Stomach smooth muscle (tissue), 2 donors: ENCODE data around the gene GRIK4.

ENCODE experiments used
- H3K27ac ChIP-seq: one replicate; pipeline ENCODE4 v1.7.0; 2013; ENCODE audit warnings: mild to moderate bottlenecking, low read length, inconsistent platforms
- H3K27me3 ChIP-seq, 2 donors: one replicate each; pipeline ENCODE4 v1.7.0; 2013; ENCODE audit warnings: low read length in 2 of 2; ENCODE audit not compliant: insufficient read depth in 2 of 2, control insufficient read depth in 1 of 2
- H3K36me3 ChIP-seq, 2 donors: one replicate each; pipeline ENCODE4 v1.7.0; 2013; ENCODE audit warnings: low read length in 2 of 2; ENCODE audit not compliant: control insufficient read depth in 2 of 2, insufficient read depth in 2 of 2
- H3K4me1 ChIP-seq: one replicate; pipeline ENCODE4 v1.7.0; 2013; ENCODE audit warnings: low read length; ENCODE audit not compliant: control insufficient read depth, insufficient read depth
- H3K4me3 ChIP-seq, 2 donors: one replicate each; pipeline ENCODE4 v1.7.0; 2013; ENCODE audit warnings: low read length in 2 of 2
- H3K9ac ChIP-seq, 2 donors: one replicate each; pipeline ENCODE4 v1.7.0; 2013; ENCODE audit warnings: low read length in 2 of 2, mild to moderate bottlenecking in 1 of 2
- H3K9me3 ChIP-seq, 2 donors: one replicate each; pipeline ENCODE4 v1.7.0; 2013; ENCODE audit warnings: low read length in 2 of 2; ENCODE audit not compliant: control insufficient read depth in 2 of 2
- donor health status: healthy.
- donor health status: Pancreatic carcinoma.

The GRIK4 gene

DNA sequence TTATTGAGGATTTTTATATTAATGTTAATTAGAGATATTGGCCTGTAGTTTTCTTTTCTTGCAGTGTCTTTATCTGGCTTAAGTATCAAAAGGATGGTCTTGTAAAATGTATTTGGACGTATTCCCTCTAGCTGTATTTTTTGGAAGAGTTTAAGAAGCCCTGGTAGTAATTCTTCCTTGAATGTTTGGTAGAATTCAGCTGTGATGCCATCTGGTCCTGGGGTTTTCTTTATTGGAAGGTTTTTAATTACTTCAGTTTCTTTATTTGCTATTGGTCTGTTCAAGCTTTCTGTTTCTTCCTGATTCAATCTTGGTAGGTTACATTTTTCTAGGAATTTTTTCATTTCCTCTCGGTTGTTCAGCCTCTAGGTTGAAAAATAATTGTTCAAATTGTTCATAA lies 257.4 kb downstream of the GRIK4 start:
- Histone ChIP-seq H3K9me3 (peaks cover 0 to 4% of the 10 kb centered on the region in 2 donors), H3K4me3 (no peak overlapping the region), H3K4me1 (no peaks in the 10 kb centered on the region), H3K27me3 (peaks cover 0 to 3% of the 10 kb centered on the region in 2 donors), H3K36me3 (no peaks in the 10 kb centered on the region), H3K9ac (no peak overlapping the region), H3K27ac (no peak overlapping the region)

DNA sequence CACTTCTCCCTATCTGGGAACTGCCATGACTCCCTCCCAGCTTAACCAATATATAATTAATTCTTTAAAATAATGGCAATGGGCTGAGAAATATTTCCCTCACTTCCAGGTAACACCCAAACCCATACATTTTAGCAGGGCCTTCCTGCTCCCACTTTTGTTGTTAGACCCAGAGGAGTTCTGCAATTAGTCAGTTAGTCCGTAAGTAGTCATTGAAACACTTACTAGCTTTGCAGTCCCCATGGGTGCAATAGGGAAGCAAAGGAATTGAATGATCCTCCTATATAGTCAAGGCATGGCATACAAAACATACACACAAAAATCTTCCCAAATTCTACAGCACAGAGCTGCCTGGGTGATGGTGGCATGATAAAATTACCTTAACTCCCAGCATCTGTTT lies 258.4 kb downstream of the GRIK4 start:
- Histone ChIP-seq H3K36me3 (no peaks in the 10 kb centered on the region), H3K9ac (no peak overlapping the region), H3K9me3 (peaks cover 0 to 5% of the 10 kb centered on the region in 2 donors), H3K27ac (no peak overlapping the region), H3K4me3 (no peak overlapping the region), H3K27me3 (peaks cover 0 to 3% of the 10 kb centered on the region in 2 donors), H3K4me1 (no peaks in the 10 kb centered on the region)

DNA sequence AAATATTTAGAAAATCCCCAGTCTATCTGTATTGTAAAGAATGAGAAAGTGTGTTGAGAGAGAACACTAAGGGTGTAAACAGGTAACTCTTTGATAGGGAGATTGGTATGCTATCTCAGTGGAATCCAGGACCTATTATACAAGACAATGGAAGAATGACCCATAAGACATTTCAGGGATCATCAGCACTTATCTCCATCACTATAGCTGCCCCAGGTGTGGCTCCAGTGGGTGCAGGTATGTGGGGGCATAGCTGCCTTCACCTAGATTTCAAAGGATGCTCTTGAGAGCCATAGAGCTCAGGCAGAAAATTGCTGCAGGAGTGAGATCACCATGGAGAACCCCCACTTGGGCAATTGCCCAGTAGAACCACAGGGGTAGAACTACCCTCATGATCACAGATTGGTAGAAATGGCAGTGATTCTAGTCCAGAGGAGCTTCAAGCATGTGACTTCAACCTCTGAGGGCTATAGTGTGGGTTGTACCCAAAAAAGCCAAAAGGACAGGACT lies 260.1 kb downstream of the GRIK4 start:
- no peaks in the 10 kb centered on the region for H3K4me1 ChIP-seq
- no peaks in the 10 kb centered on the region for H3K36me3 ChIP-seq
- peaks cover 0 to 3% of the 10 kb centered on the region in 2 donors for H3K27me3 ChIP-seq
- no peak overlapping the region for H3K27ac ChIP-seq
- no peak overlapping the region for H3K4me3 ChIP-seq
- peaks cover 0 to 5% of the 10 kb centered on the region in 2 donors for H3K9me3 ChIP-seq
- no peak overlapping the region for H3K9ac ChIP-seq

GRCh38 chr11:120773501-120774031 lies 262.0 kb downstream of the GRIK4 start:
- Histone ChIP-seq H3K4me1 (no peaks in the 10 kb centered on the region), H3K9ac (no peak overlapping the region), H3K36me3 (no peaks in the 10 kb centered on the region), H3K27me3 (peaks cover 0 to 3% of the 10 kb centered on the region in 2 donors), H3K9me3 (peaks cover 0 to 5% of the 10 kb centered on the region in 2 donors), H3K27ac (no peak overlapping the region), H3K4me3 (no peak overlapping the region)

DNA sequence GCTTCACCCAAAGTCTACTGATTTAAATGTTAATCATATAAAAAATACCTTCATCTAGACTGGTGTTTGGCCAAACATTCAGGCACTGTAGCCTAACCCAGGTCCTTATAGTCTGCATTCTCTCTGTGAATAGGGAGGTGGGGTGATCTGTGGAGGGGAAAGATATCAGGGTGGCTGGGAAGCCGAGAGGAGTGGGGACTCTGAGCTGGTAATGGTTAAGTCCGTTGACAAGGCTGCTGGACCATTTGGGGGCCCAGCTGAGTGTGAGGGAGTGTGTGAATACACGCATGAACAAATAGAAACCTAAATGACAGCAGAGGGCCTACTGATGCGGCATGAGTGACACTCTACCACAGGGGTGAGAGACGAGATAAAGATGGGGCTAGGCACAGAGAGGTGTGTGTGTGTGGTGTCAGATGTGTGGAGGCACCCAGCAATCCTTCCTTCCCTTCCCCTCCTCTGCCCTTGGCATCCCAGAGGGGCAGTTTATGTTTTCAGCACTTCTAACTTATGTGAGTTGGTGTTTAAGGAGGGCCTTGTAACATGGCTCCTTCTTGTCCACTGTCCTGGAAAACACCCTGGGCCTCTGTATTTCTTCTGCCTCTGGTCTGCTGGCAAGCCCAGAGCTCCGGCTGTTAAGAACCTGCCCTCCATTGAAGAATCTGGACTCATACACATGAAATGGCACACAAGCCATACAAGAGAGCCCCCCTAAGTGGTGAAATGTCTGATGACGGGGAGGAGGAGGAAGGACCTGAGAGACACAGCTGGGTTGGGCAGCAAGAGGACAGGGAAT lies 263.2 kb downstream of the GRIK4 start:
- no peak overlapping the region for H3K27ac ChIP-seq
- no peak overlapping the region for H3K9ac ChIP-seq
- peaks cover 0 to 5% of the 10 kb centered on the region in 2 donors for H3K9me3 ChIP-seq
- no peaks in the 10 kb centered on the region for H3K4me1 ChIP-seq
- H3K4me3 ChIP-seq = no peak overlapping the region
- H3K27me3 ChIP-seq = peaks cover 0 to 3% of the 10 kb centered on the region in 2 donors
- no peaks in the 10 kb centered on the region for H3K36me3 ChIP-seq

DNA sequence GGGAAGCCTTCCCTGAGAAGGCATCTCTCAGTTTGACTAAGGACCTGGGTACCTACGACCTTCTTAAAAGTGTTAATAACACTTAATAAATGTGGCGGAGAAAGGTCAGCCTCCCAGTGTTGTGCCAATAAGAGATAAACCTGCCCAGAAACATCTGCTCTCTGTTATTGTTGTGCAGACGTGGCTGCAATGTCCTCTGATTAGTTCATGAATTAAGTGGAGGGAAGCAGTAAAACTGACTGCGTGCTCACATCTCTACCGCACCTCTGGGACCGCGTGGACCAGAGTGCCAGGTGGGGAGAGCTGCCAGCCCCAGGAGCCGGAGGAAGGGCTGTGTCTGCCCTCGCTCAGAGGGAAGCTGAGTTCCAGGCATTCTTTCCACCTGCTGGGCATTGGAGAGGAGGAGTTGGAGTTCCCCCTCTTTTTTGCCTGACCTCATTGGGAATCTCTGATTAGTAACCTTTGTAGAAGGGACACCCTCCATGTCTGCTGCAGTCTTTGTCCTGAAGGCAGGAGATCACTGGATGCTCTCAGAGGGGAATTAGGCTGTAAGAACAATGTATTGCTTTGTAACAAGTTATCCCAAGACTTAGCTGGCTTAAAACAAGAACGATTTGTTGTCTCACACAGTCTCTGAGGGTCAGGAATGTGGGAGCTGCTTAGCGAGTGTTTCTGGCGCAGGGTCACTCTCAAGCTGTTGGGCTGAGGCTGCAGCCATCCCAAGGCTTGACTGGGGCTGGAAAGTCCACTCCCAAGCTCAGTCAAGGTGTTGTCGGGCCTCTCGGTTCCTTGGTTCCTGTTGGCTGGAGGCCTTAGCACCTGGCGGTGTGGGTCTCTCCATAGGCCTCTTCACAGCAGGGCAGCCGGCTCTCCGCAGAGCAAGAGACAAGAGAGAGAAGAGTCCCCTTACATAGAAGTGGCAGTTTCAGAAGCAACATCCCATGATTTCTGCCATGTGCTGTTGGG lies 264.7 kb downstream of the GRIK4 start:
- Histone ChIP-seq H3K9me3 (peaks cover 0 to 5% of the 10 kb centered on the region in 2 donors), H3K27ac (no peak overlapping the region)

DNA sequence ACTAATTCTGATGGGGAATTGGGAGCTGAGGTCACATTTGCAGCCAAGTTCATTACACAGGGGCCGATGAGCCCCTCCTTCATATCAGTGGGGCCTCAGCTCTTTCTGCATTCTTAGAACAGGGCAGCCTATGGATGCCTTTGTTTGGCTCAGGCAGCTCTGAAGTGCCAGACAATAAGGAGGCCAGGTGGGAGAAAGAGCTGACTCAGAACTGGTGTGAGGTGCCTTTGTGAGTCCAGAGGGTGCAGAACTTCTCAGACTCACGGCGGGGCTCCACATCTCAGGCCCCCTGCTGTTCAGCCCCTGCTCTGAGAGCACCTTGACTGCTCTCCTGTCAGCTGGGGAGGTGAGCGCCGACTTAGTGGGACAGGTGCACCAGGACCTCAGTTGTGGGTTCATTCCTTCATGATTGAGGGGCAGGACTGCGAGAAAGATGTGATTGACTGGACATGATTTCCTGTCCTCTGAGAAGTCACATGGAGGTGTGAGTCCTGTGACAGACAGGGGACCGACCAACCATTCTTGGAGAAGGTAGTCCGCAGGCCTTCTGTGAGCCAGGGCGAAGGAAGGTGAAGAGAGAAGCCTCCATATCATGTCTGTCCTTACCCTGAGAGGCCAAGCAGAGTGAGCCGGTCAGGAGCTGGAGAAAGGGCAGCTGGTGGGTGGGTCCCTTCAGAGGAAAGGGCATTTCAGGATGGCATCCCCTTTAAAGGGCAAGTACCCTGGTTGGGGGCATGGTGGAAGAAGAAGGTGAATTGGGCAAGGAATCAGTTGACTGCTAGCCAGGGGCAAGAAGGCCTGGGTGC lies 267.3 kb downstream of the GRIK4 start:
- H3K9ac ChIP-seq = no peak overlapping the region
- peaks cover 0 to 2% of the 10 kb centered on the region in 2 donors for H3K9me3 ChIP-seq
- H3K36me3 ChIP-seq = no peaks in the 10 kb centered on the region
- H3K27me3 ChIP-seq = no peaks in the 10 kb centered on the region
- no peak overlapping the region for H3K27ac ChIP-seq
- H3K4me1 ChIP-seq = peaks cover 2% of the 10 kb centered on the region
- H3K4me3 ChIP-seq = no peak overlapping the region

More for the DNA sequence above, 264.7 kb downstream of the GRIK4 start:
- H3K36me3 ChIP-seq = no peaks in the 10 kb centered on the region
- no peak overlapping the region for H3K9ac ChIP-seq
- no peak overlapping the region for H3K4me3 ChIP-seq
- peaks cover 0 to 3% of the 10 kb centered on the region in 2 donors for H3K27me3 ChIP-seq
- H3K4me1 ChIP-seq = peaks cover 2% of the 10 kb centered on the region

DNA sequence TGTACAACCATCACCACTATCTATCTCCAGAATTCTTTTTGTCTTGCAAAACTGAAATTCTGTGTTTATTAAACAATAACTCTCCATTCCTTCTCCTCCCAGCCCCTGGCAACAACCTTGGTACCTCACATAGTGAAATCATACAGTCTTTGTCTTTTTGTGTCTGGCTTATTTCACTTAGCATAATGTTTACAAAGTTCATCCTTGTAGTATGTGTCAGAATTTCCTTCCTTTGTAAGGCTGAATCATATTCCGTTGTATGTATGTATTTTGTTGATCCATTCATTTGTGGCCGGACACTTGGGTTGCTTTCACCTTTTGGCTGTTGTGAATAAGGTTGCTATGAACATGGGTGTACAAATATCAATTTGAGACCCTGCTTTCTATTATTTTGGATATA lies 268.7 kb downstream of the GRIK4 start:
- peaks cover 2% of the 10 kb centered on the region for H3K4me1 ChIP-seq
- H3K36me3 ChIP-seq = no peaks in the 10 kb centered on the region
- no peaks in the 10 kb centered on the region for H3K27me3 ChIP-seq
- no peak overlapping the region for H3K27ac ChIP-seq
- no peak overlapping the region for H3K4me3 ChIP-seq
- no peaks in the 10 kb centered on the region for H3K9me3 ChIP-seq
- H3K9ac ChIP-seq = no peak overlapping the region

- no peaks in the 10 kb centered on the region for H3K9me3 ChIP-seq
- no peaks in the 10 kb centered on the region for H3K36me3 ChIP-seq
- H3K4me3 ChIP-seq = no peak overlapping the region
- peaks cover 0 to 5% of the 10 kb centered on the region in 2 donors for H3K27me3 ChIP-seq
- no peak overlapping the region for H3K9ac ChIP-seq
- H3K27ac ChIP-seq = no peak overlapping the region
- peaks cover 2% of the 10 kb centered on the region for H3K4me1 ChIP-seq
These were observed 270.1 kb downstream of the GRIK4 start for GRCh38 chr11:120781486-120782120.
